Stomach (tissue), 9 donors: ENCODE results near the gene R3HDM1. TPM values are rescaled to one million over a fixed set of nuclear protein-coding genes. Genes with fewer than 3 reads are reported as not detected.
"Not testable (repeated sequence)": the region's sequence is repeated elsewhere in the genome, so short reads cannot be mapped to it uniquely, and the experiment has no call there.

Experiments
- DNase-seq, 2 donors: peaks; one replicate each; pipeline versions ENCODE4 v3.0.0 to v3.0.0-alpha.2; 2013 to 2019
- H3K27ac ChIP-seq, 5 donors: fragments of 200-600 bp in 4 of 5; sonication (generic) in 4 of 5; one replicate each; pipeline ENCODE4 v1.5.1; 2013 to 2019; ENCODE audit warnings: mild to moderate bottlenecking in 1 of 5, moderate library complexity in 1 of 5
- H3K27me3 ChIP-seq, 3 donors: fragments of 200-600 bp; sonication (generic); one replicate each; pipeline ENCODE4 v1.5.1; 2017 to 2019; ENCODE audit warnings: mixed run types in 1 of 3
- H3K36me3 ChIP-seq, 4 donors: fragments of 200-600 bp; sonication (generic); 1 replicate in 3 of 4; 2 replicates in 1 of 4; pipeline ENCODE4 v1.5.1; 2016 to 2019
- H3K4me1 ChIP-seq, 4 donors: fragments of 200-600 bp; sonication (generic); one replicate each; pipeline ENCODE4 v1.5.1; 2016 to 2019
- H3K4me3 ChIP-seq, 4 donors: fragments of 200-600 bp; sonication (generic) in 3 of 4; one replicate each; pipeline ENCODE4 v1.5.1; 2016 to 2019; ENCODE audit warnings: mild to moderate bottlenecking in 1 of 4
- H3K9me3 ChIP-seq, 4 donors: fragments of 200-600 bp; sonication (generic); one replicate each; pipeline ENCODE4 v1.5.1; 2016 to 2019
- CTCF ChIP-seq, 7 experiments: fragments of 450-650 bp in 4 of 7; fragments of 200-600 bp in 3 of 7; sonication (generic) in 3 of 7; IDR thresholded peaks; one replicate each; pipeline ENCODE4 v1.5.1; 2016 to 2019; ENCODE audit warnings: antibody characterized with exemption in 7 of 7, control low read depth in 2 of 7, mild to moderate bottlenecking in 1 of 7
- EP300 ChIP-seq: sonication (generic); formaldehyde crosslinking; IDR thresholded peaks from one replicate; pipeline ENCODE4 v1.6.1; 2017; ENCODE audit warnings: antibody characterized with exemption
- POLR2A ChIP-seq, 4 donors: fragments of 450-650 bp; IDR thresholded peaks; one replicate each; pipeline ENCODE4 v1.6.1; 2016; ENCODE audit warnings: antibody characterized with exemption in 4 of 4, control low read depth in 2 of 4, mild to moderate bottlenecking in 1 of 4, moderate library complexity in 1 of 4
- POLR2AphosphoS5 ChIP-seq, 3 donors: sonication (generic); formaldehyde crosslinking; IDR thresholded peaks; one replicate each; pipeline ENCODE4 v1.6.1; 2016; ENCODE audit warnings: antibody characterized with exemption in 3 of 3
- WGBS, 5 donors: extraction: QIAGEN DNeasy Blood & Tissue Kit in 3 of 5; methylation state at CpG; one replicate each; pipeline versions ENCODE4 v1.1.5 to v1.1.7; 2013 to 2018; 5-methylcytosine and 5-hydroxymethylcytosine counted together
- intact Hi-C: fragments of 100-400 bp; cut with DNase I; formaldehyde crosslinking; loops from one replicate; pipeline ENCODE4 v1.15.1; 2023; ENCODE audit warnings: low total_unique reads
- polyA plus RNA-seq, 3 donors: library from polyadenylated mRNA; stranded (reverse); fragments of 200-250 nt; gene quantifications; one replicate each; pipeline ENCODE4 v1.2.3, GENCODE V29; 2013
- total RNA-seq, 5 donors: library from RNA; depleted of rRNA; stranded (reverse); fragments of >200 nt; gene quantifications; one replicate each; pipeline versions ENCODE4 v1.1.0 to v1.2.3, GENCODE V29; 2014 to 2016
- donor health status: healthy with polysubstance abuse.
- donor health status: Bipolar disorder and iron deficiency.
- donor health status: healthy.

Gene R3HDM1
- total and polyA plus RNA-seq, 8 donors: 5.7 to 34.3 (median 12.8) TPM

- Histone ChIP-seq H3K4me1 (no peaks in the 10 kb centered on the region), H3K27me3 (no peaks in the 10 kb centered on the region), H3K4me3 (no peak overlapping the region), H3K9me3 (no peaks in the 10 kb centered on the region), H3K27ac (no peak overlapping the region), H3K36me3 (peaks cover 0 to 1% (median 0%) of the 10 kb centered on the region in 4 donors)
- TF ChIP-seq POLR2AphosphoS5 (IDR thresholded peaks at IDR 0.05) (no peak), EP300 (no peak), CTCF (IDR thresholded peaks at IDR 0.05) (no peak), POLR2A (IDR thresholded peaks at IDR 0.05) (no peak)
- 91 to 96% (median 93%) methylated on average over 3 of the region's 3 CpGs for WGBS, 5 donors
- DNase-seq: no peak
- intact Hi-C loops: no loop called here
Measured at GRCh38 chr2:135615404-135615803, 84.1 kb downstream of the R3HDM1 start.

DNA sequence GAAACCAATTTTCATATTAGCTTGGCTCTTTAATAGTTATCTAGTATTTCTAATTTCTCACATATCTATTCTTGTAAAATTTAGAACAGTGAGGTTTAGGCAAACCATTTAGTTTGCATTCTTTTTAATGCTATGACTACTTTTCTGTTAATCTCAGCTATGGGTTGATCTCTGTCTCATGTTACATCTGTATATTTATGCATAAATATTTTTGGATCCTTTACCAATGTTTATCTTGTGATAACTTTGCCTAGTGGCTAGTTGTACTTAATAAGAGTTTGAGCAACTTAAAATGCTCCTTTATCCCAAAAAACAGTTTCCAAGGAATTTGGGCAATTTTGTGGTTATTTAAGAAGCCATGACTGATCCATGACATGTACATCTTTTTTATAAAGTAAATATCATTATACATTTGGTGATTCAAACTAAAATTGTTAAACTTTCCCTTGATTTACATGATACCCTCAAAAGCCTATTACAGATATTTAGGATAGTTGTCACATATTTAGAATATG lies 86.3 kb downstream of the R3HDM1 start:
- Histone ChIP-seq H3K4me3 (no peak overlapping the region), H3K9me3 (no peaks in the 10 kb centered on the region), H3K27me3 (no peaks in the 10 kb centered on the region), H3K36me3 (peaks cover 0 to 10% (median 2%) of the 10 kb centered on the region in 4 donors), H3K4me1 (no peaks in the 10 kb centered on the region), H3K27ac (no peak overlapping the region)
- intact Hi-C loops: no loop called here
- TF ChIP-seq CTCF (IDR thresholded peaks at IDR 0.05) (no peak), POLR2A (IDR thresholded peaks at IDR 0.05) (no peak), EP300 (no peak), POLR2AphosphoS5 (IDR thresholded peaks at IDR 0.05) (no peak)
- no peak for DNase-seq

DNA sequence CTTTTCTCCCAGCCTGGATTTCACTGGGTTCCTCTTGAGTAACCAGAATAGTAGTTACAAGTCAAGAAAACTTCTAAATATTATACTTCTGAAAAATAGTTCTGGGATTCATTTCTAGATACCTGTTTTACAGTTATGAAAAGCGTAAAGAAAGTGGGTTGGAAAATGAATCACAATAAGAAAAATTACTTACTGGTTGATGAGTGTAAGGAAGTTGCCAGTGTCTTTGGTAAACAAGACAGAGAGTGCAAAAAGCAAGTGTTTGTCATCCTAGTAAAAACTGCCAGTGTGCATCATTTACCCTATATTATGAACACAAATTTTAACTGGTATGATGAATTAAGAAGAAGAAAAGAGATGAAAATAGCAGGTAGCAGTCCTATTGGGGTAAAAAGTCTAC lies 88.9 kb downstream of the R3HDM1 start:
- Histone ChIP-seq H3K36me3 (peaks cover 0 to 10% (median 2%) of the 10 kb centered on the region in 4 donors), H3K4me1 (no peaks in the 10 kb centered on the region), H3K4me3 (no peak overlapping the region), H3K27me3 (no peaks in the 10 kb centered on the region), H3K9me3 (no peaks in the 10 kb centered on the region), H3K27ac (no peak overlapping the region)
- DNase-seq: no peak
- TF ChIP-seq CTCF (IDR thresholded peaks at IDR 0.05) (no peak), EP300 (no peak), POLR2A (IDR thresholded peaks at IDR 0.05) (no peak), POLR2AphosphoS5 (IDR thresholded peaks at IDR 0.05) (no peak)
- intact Hi-C loops: no loop called here
- WGBS, 5 donors: 76 to 96% (median 88%) methylated on average over 1 of the region's 1 CpG

GRCh38 chr2:135629520-135629919 lies 98.2 kb downstream of the R3HDM1 start:
- Histone ChIP-seq H3K9me3 (no peaks in the 10 kb centered on the region), H3K36me3 (peaks cover 0 to 8% (median 6%) of the 10 kb centered on the region in 4 donors), H3K27ac (no peak overlapping the region), H3K4me3 (no peak overlapping the region), H3K4me1 (no peaks in the 10 kb centered on the region), H3K27me3 (no peaks in the 10 kb centered on the region)
- DNase-seq: no peak
- TF ChIP-seq EP300 (no peak), CTCF (IDR thresholded peaks at IDR 0.05) (no peak), POLR2A (IDR thresholded peaks at IDR 0.05) (no peak), POLR2AphosphoS5 (IDR thresholded peaks at IDR 0.05) (no peak)
- intact Hi-C loops: no loop called here

- DNase-seq, H3K27me3 ChIP-seq, H3K36me3 ChIP-seq, H3K4me1 ChIP-seq, H3K4me3 ChIP-seq, H3K27ac ChIP-seq, H3K9me3 ChIP-seq, intact Hi-C loops: not testable (repeated sequence)
- 89 to 93% (median 92%) methylated on average over 8 of the region's 8 CpGs for WGBS, 5 donors
Measured at GRCh38 chr2:135630034-135630433, 98.8 kb downstream of the R3HDM1 start.
